Measurements from ENCODE around the gene ZNF319. TPM values are rescaled to one million over a fixed set of nuclear protein-coding genes. Genes with fewer than 3 reads are reported as not detected.
A peak's percentile ranks its signal among the peaks of the same experiment; 100 is the strongest.

Gene ZNF319
- total and polyA plus RNA-seq, 2 of the 8 experiments (the other 6 are each of a cell fraction or from before 2014, with no cell fraction given) = 3.3 to 5.5 TPM

- Histone ChIP-seq H2BK20ac (ENCODE audit: low read length) (no peak overlapping the region), H4K91ac (replicated peaks; ENCODE audit: insufficient read length, low read length) (no peak overlapping the region), H3K9ac (replicated peaks in 1 of 4; ENCODE audit: extremely low read depth in 1 of 4, low read depth in 3 of 4, low read length in 3 of 4) (peak overlapping the region in 1 of 4 experiments; percentile 22; a peak in 1 of 7 replicates), H2BK12ac (ENCODE audit: low read depth, low read length) (no peak overlapping the region), H2BK15ac (ENCODE audit: low read length) (no peak overlapping the region), H4K20me1 (replicated peaks in 1 of 2; ENCODE audit: control insufficient read depth in 1 of 2, insufficient read depth in 2 of 2, low read length in 2 of 2) (no peaks in the 10 kb centered on the region), H2AFZ (ENCODE audit: low read length) (no peak overlapping the region), H3K9me3 (ENCODE audit: insufficient read depth in 2 of 2, low read depth in 1 of 2, low read length in 1 of 2) (no peaks in the 10 kb centered on the region), H3K4me1 (replicated peaks in 1 of 4; ENCODE audit: control insufficient read depth in 3 of 4, insufficient read depth in 4 of 4, low read length in 3 of 4) (peaks cover 0 to 12% (median 10%) of the 10 kb centered on the region in 4 experiments; a peak in 5 of 7 replicates), H3K79me1 (ENCODE audit: low read depth, low read length) (0 out of 2 replicates have a peak, but pooled peaks cover 2% of the 10 kb centered on the region), H3K14ac (ENCODE audit: insufficient read length) (no peak overlapping the region), H2BK5ac (ENCODE audit: low read depth, low read length) (no peak overlapping the region), H2AK5ac (ENCODE audit: low read depth, low read length) (no peak overlapping the region), H3K4ac (replicated peaks; ENCODE audit: insufficient read length, low read depth, low read length) (no peak overlapping the region), H4K8ac (ENCODE audit: extremely low read depth, insufficient read depth, low read length) (no peak overlapping the region), H3K23me2 (ENCODE audit: low read depth, low read length) (peaks cover 7% of the 10 kb centered on the region; the same call in 1 of the 2 replicates), H3K23ac (ENCODE audit: insufficient read length) (no peak overlapping the region), H3K56ac (replicated peaks; ENCODE audit: insufficient read length, low read depth, low read length) (no peak overlapping the region), H3K79me2 (ENCODE audit: control insufficient read depth in 1 of 2, insufficient read depth in 2 of 2, low read length in 2 of 2) (no peaks in the 10 kb centered on the region), H3K4me3 (ENCODE audit: extremely low read depth in 1 of 4, insufficient read depth in 2 of 4, low read depth in 3 of 4, low read length in 4 of 4) (no peak overlapping the region), H2BK120ac (replicated peaks; ENCODE audit: low read depth, low read length) (no peak overlapping the region), H3K36me3 (ENCODE audit: control insufficient read depth in 2 of 4, insufficient read depth in 4 of 4, low read length in 3 of 4) (no peaks in the 10 kb centered on the region; a peak in 1 of 8 replicates), H3K4me2 (ENCODE audit: insufficient read depth in 1 of 2, low read depth in 2 of 2, low read length in 2 of 2) (no peak overlapping the region), H3K27ac (ENCODE audit: low read depth, low read length) (no peak overlapping the region), H3K18ac (ENCODE audit: extremely low read depth, low read length) (no peak overlapping the region), H3K27me3 (replicated peaks in 1 of 4; ENCODE audit: control insufficient read depth in 3 of 4, extremely low read depth in 1 of 4, insufficient read depth in 3 of 4, low read length in 3 of 4) (no peaks in the 10 kb centered on the region; a peak in 3 of 7 replicates), H4K5ac (ENCODE audit: insufficient read length, low read depth, low read length) (no peak overlapping the region)
- FAIRE-seq (no peak), DNase-seq (ENCODE audit: low read depth in 1 of 2, low spot score in 2 of 2) (no peak)
- TF ChIP-seq TCF12 (IDR thresholded peaks at IDR 0.05; ENCODE audit: low read depth, low read length) = no peak
- no peak for TF ChIP-seq SP1 (IDR thresholded peaks at IDR 0.05; ENCODE audit: low read depth, low read length)
- no peak for TF ChIP-seq SIN3A (conservative IDR thresholded peaks at IDR 0.05 in 1 of 2, IDR thresholded peaks at IDR 0.05 in 1 of 2; ENCODE audit: low read depth in 1 of 2, low read length in 2 of 2)
- no peak for TF ChIP-seq EP300 (IDR thresholded peaks at IDR 0.05; ENCODE audit: borderline replicate concordance in 1 of 2, low read depth in 2 of 2, low read length in 2 of 2)
- TF ChIP-seq, protein P1, sequence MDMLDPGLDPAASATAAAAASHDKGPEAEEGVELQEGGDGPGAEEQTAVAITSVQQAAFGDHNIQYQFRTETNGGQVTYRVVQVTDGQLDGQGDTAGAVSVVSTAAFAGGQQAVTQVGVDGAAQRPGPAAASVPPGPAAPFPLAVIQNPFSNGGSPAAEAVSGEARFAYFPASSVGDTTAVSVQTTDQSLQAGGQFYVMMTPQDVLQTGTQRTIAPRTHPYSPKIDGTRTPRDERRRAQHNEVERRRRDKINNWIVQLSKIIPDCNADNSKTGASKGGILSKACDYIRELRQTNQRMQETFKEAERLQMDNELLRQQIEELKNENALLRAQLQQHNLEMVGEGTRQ (IDR thresholded peaks at IDR 0.05; ENCODE audit: low read length) = no peak
- TF ChIP-seq CBX8 (IDR thresholded peaks at IDR 0.05; ENCODE audit: borderline replicate concordance, low read depth, low read length) = no peak
- POLR2A ChIA-PET (ENCODE audit: partially characterized antibody) = interaction anchor here (1.1 kb wide), 1 partner anchor 9 kb away, joined by 3 read pairs; no protein-coding TSS in a partner anchor
- CTCF ChIA-PET (ENCODE audit: partially characterized antibody) = interaction anchor here (0.5 to 5.3 kb wide), 29 partner anchors 9 to 475 kb away, joined by 3 to 52 read pairs (median 5); partner anchors contain the start of gene CFAP20
- WGBS, 2 experiments (ENCODE audit: extremely low coverage in 1 of 2, insufficient coverage in 1 of 2, insufficient read length in 1 of 2, insufficient replicate concordance in 2 of 2, low coverage in 1 of 2, low lambda C conversion rate in 2 of 2, missing lambda C conversion rate in 1 of 2) = 88% methylated on average over 7 of the region's 8 CpGs; no CpG with 5 or more reads in 1 of the 2 experiments
Measured at GRCh38 chr16:58019866-58020538, 19.5 kb upstream of the ZNF319 start.
